B cell (primary cell): Measurements from ENCODE around the gene PRTN3.

Experiments used
- CTCF ChIP-seq: fragments of 200-600 bp; IDR thresholded peaks from one replicate; pipeline ENCODE4 v1.8.0; 2022; ENCODE audit warnings: antibody characterized with exemption, mild to moderate bottlenecking
- EZH2 ChIP-seq: IDR thresholded peaks from 2 replicates; pipeline ENCODE4 v1.6.1; 2012; ENCODE audit warnings: borderline replicate concordance, low read depth, mild to moderate bottlenecking, moderate library complexity, low read length; ENCODE audit not compliant: insufficient read depth, poor library complexity, severe bottlenecking

DNA sequence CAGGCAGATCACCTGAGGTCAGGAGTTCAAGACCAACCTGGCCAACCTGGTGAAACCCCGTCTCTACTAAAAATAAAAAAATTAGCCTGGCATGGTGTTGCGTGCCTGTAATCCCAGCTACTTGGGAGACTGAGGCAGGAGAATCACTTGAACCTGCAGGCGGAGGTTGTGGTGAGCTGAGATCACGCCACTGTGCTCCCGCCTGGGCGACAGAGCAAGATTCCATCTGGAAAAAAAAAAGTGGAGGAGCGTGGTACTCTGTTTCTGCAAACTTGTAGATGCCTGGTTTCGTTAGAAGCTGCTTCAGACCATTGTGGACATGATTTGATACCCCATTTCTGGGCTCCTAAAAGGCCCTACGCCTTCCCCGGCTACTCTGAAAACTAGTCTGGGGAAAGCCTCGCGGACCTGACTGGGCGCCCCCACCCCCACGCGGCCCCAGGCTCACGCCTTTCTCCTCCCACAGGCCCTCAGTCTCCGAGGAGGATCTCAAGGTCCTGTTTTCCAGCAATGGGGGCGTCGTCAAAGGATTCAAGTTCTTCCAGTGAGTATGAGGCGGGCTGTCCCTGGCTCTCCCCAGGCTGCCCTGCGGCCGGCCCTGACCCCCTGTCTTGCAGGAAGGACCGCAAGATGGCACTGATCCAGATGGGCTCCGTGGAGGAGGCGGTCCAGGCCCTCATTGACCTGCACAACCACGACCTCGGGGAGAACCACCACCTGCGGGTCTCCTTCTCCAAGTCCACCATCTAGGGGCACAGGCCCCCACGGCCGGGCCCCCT, 30.5 kb upstream of the PRTN3 start:
- TF ChIP-seq EZH2 (no peak), CTCF (no peak)
